Peyer's patch (tissue), 4 donors: ENCODE data around the gene ZCCHC8.

Experiments
- POLR2A ChIP-seq, 2 donors: fragments of 450-650 bp; IDR thresholded peaks; one replicate each; pipeline ENCODE4 v1.5.1; 2017; ENCODE audit warnings: antibody characterized with exemption in 2 of 2, mild to moderate bottlenecking in 2 of 2, moderate library complexity in 2 of 2
- TF ChIP-seq, protein P1 (sequence below), 6 experiments: fragments of 450-650 bp in 4 of 6; fragments of 200-600 bp in 2 of 6; sonication (generic) in 1 of 6; IDR thresholded peaks; one replicate each; pipeline ENCODE4 v1.5.1; 2017 to 2019; ENCODE audit warnings: antibody characterized with exemption in 6 of 6, mild to moderate bottlenecking in 3 of 6, moderate library complexity in 1 of 6

DNA sequence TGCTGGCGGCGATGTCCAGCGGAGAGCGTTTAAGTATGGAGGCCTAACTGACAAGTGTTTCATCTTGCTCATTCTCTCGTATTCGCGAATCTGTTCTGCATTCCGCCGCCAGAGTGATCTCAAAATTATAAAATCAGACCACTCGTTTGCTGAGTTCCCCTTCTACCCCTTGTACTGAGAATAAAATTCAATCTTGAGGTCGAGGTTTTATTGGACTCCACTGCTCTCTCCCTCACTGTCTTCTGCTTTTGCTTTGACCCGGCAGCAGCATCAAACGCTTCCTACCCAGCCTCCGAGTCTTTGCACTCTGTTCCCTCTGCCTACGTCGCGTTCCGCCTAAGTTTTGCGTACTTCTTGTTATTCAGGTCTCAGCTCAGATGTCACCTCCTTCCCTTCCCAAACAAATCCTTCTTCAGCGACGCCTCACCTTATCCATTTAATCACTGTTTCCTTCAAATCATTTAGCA, 26.8 kb upstream of the ZCCHC8 start:
- TF ChIP-seq, protein P1, sequence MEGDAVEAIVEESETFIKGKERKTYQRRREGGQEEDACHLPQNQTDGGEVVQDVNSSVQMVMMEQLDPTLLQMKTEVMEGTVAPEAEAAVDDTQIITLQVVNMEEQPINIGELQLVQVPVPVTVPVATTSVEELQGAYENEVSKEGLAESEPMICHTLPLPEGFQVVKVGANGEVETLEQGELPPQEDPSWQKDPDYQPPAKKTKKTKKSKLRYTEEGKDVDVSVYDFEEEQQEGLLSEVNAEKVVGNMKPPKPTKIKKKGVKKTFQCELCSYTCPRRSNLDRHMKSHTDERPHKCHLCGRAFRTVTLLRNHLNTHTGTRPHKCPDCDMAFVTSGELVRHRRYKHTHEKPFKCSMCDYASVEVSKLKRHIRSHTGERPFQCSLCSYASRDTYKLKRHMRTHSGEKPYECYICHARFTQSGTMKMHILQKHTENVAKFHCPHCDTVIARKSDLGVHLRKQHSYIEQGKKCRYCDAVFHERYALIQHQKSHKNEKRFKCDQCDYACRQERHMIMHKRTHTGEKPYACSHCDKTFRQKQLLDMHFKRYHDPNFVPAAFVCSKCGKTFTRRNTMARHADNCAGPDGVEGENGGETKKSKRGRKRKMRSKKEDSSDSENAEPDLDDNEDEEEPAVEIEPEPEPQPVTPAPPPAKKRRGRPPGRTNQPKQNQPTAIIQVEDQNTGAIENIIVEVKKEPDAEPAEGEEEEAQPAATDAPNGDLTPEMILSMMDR (IDR thresholded peaks at IDR 0.05), result no peak
- TF ChIP-seq POLR2A (IDR thresholded peaks at IDR 0.05), result no peak
